ENCODE measurements around the gene CDK6.

GRCh38 chr7:92648067-92648466 lies 188.3 kb downstream of the CDK6 start:
- TF ChIP-seq CTCF (IDR thresholded peaks at IDR 0.05) (no peak), CEBPB (IDR thresholded peaks at IDR 0.05) (no peak), MAX (IDR thresholded peaks at IDR 0.05) (no peak)

Measured in A549 (cell line).